HepG2 (cell line): ENCODE data around the gene SNUPN.

Experiments used
- CBX5 ChIP-seq: sonication (generic); formaldehyde crosslinking; IDR thresholded peaks from 2 replicates; pipeline ENCODE4 v1.4.0; 2020; ENCODE audit warnings: missing genetic modification reagents, borderline replicate concordance
- CTCF ChIP-seq: sonication (generic); formaldehyde crosslinking; IDR thresholded peaks from 2 replicates; pipeline ENCODE4 v1.5.0; 2020; ENCODE audit warnings: mild to moderate bottlenecking, missing genetic modification reagents, moderate library complexity
- DZIP1 ChIP-seq: sonication (generic); formaldehyde crosslinking; IDR thresholded peaks from 2 replicates; pipeline ENCODE4 v1.5.0; 2020; ENCODE audit warnings: mild to moderate bottlenecking, missing genetic modification reagents
- IRF1 ChIP-seq: sonication (generic); formaldehyde crosslinking; IDR thresholded peaks from 2 replicates; pipeline ENCODE4 v1.4.0; 2020; ENCODE audit warnings: low read depth, mild to moderate bottlenecking, missing genetic modification reagents
- KAT2B ChIP-seq: fragments of 150-350 bp; IDR thresholded peaks from 2 replicates; pipeline ENCODE4 v1.6.1; 2014; ENCODE audit warnings: low read depth, low read length, borderline replicate concordance
- RORA ChIP-seq: sonication (generic); formaldehyde crosslinking; IDR thresholded peaks from 2 replicates; pipeline ENCODE4 v1.5.0; 2020; ENCODE audit warnings: mild to moderate bottlenecking, missing genetic modification reagents, moderate library complexity
- ZNF747 ChIP-seq: sonication (generic); formaldehyde crosslinking; IDR thresholded peaks from 2 replicates; pipeline ENCODE4 v1.8.1; 2023; ENCODE audit warnings: missing genetic modification reagents, mild to moderate bottlenecking, borderline replicate concordance

- TF ChIP-seq CTCF (CRISPR knock-in tag) (no peak), CBX5 (CRISPR knock-in tag) (no peak), ZNF747 (no peak), KAT2B (no peak), RORA (CRISPR knock-in tag) (no peak), IRF1 (no peak), DZIP1 (no peak)
Measured at GRCh38 chr15:75674366-75674765, 48.8 kb upstream of the SNUPN start.
